Measurements from ENCODE around the gene GRK1.

GRCh38 chr13:113730831-113731191 lies 63.8 kb downstream of the GRK1 start:
- TF ChIP-seq CTCF (IDR thresholded peaks at IDR 0.05; ENCODE audit: poor library complexity) (no peak), EZH2 (IDR thresholded peaks at IDR 0.05; ENCODE audit: borderline replicate concordance) (no peak)

Data from hepatocyte (in vitro differentiated cells).